GM19193 (cell line): ENCODE results near the gene ZSCAN18.

Source experiments
- POLR2A ChIP-seq: IDR thresholded peaks from 4 replicates; pipeline ENCODE4 v1.6.1; 2011; ENCODE audit not compliant: insufficient read depth, insufficient read length; ENCODE audit errors: extremely low read depth

Gene ZSCAN18, protein sequence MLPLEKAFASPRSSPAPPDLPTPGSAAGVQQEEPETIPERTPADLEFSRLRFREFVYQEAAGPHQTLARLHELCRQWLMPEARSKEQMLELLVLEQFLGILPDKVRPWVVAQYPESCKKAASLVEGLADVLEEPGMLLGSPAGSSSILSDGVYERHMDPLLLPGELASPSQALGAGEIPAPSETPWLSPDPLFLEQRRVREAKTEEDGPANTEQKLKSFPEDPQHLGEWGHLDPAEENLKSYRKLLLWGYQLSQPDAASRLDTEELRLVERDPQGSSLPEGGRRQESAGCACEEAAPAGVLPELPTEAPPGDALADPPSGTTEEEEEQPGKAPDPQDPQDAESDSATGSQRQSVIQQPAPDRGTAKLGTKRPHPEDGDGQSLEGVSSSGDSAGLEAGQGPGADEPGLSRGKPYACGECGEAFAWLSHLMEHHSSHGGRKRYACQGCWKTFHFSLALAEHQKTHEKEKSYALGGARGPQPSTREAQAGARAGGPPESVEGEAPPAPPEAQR

DNA sequence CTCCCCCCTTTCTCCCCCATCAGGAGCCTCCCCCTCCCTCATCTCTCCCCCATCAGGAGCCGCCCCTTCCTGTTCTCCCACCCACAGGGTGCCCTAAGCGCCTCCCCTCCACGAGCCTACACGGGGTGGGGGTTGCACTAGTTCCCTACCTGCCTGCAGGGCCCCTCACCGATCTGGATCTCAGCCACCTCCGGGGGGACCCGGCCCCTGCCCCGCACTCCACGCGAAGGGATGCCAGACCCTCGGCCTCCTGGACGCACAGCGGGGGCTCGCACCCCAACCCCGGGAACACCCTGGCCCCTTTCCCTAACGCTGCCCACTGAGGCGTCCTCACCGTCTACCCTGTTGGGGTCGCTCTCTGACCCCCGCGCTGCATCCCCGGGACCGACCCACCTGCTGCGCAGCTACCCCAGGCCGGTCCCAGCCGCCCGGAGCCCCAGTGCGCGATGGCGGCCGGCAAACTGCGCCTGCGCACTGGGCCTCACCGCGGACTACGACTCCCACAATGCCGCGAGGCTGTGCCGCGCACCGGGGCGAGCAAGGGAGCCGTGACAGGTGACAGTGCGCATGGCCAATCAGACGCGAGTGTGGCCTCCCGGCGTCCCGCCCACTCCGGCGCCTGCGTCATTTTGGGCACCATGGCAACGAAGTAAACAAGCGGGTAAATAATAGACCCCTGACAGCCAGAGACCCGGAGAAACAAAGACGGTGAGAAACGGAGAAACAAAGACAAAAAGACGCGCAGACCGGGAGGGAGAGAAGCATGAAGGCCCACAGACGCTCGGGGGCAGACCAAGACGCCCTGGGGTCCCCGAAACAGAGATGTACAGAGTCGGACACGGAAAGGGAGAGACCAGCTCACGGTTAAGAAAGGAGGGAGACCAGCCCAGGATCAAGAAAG, at the start of gene ZSCAN18:
Gene ZSCAN18 (minus strand): TSS at position 451 of the 901 bp plus-strand sequence. CDS start 7,964 bp downstream, outside the sequence.
- TF ChIP-seq POLR2A, result peak; percentile 17

DNA sequence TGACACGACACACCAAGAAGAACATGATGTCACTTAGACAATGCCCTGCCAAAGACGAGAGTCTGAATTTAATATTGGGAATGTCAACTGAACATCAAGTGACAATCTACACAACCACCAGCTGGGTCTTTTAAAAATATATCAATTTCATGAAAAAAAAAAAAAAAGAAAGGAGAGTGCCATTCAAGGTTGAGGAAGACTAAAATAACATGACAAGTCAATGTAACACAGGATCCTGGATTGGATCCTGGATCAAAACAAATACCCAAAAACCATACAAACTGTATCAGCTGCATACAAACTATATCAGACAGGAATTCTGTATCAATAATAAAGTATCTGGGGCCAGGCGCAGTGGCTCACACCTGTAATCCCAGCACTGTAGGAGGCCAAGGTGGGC, 47.8 kb upstream of the ZSCAN18 start:
- no peak for TF ChIP-seq POLR2A

DNA sequence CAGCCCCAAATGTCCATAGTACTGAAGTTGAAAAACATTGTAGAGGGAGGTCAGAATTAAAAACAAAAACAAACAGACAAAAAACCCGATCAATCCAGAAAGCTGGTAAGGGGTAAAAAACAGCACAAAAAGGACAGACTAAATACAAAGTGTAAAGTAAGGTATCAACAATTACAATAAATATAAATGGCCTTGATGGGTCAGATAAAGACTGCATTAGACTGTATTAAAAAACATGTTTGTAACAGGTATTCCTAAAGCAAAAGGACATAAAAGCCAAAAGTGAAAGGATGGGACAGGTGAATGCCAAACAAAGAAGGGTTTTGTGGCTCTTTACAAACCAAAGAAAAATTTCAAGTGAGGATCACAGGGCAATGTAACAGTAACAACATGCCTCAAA, 36.2 kb upstream of the ZSCAN18 start:
- TF ChIP-seq POLR2A, result no peak

DNA sequence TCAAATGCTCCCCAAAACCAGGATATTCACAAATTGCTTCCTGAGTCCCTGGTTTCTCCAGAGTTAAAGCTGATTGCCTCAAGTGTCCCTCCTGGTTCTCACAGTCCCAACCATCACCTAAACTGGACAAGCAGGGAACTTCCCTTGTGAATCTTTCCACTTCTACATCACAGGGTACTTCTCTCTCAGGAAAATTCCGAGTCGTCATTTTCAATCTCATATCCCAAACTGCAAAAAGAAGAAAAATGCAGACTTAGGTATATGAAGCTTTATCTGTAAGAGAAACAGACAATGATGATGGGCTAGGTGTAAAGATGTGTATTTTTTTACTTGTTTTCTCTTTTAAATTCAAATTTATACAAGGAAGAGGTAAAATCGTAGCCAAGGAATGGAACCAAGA, 31.3 kb upstream of the ZSCAN18 start:
- TF ChIP-seq POLR2A, result no peak

DNA sequence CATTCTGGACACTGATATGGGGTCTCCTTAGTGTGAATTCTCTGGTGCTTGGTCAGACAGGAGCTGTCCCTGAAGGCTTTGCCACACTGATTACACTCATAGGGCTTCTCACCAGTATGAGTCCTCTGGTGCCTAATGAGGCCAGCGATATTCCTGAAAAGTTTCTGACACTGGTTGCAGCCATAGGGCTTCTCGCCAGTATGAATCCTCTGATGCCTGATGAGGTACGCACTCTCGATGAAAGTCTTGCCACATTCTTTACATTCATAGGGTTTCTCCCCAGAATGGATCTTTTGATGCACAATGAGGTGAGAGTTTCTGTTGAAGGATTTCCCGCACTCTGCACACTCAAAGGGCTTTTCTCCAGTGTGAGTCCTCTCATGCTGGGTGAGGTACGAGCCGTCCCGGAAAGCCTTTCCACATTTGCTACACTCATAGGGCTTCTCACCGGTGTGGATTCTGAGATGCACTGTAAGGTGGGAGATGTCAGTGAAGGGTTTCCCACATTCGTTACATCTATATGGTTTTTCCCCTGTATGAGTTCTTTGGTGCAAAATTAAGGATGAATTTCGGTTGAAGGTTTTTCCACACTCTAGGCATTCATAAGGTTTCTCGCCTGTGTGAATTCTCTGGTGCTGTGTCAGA, 30.1 kb upstream of the ZSCAN18 start:
- TF ChIP-seq POLR2A, result no peak

DNA sequence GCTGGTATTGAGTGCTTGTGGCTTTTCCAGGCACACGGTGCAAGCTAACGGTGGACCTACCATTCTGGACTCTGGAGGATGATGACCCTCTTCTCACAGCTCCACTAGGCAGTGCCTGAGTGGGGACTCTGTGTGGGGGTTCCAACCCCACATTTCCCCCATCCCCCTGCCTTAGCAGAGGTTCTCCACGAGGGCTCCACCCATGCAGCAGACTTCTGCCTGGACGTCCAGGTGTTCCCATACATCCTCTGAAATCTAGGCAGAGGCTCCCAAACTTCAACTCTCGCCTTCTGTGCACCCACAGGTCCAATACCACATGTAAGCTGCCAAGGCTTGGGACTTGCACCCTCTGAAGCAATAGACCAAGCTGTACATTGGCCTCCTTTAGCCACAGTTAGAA, 25.3 kb upstream of the ZSCAN18 start:
- no peak for TF ChIP-seq POLR2A

DNA sequence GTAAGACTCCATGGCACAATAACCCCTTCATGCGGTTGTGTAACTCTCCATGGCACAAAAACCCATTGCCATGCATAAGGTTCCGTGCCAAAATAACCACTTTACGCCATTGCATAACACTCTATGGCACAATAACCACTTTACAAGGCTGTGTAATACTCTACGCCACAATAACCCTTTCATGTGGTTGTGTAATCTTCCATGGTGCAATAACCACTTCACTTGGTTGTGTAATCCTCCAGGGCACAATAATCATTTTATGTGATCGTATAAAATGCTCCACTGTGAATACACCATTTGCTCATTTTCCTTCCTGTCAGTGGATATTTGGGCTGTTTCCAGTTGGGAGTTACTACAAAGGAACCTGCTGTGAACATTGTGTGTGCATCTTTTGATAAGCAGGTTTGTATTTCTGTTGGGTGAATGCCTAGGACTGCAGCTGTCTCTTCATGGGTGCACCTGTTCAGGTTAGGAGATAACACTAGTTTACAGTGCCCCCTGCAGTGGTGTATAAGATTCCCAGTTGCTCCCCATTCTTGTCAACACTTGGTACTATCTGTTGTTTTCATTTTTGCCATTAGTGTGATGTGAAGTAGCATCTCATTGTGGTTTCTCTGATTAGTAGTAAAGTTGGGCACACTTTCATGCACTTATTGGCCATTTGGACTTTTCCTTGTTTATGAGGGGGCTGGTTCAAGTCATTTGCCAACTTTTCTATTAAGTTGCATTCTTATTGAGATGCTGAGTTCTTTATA, 21.1 kb upstream of the ZSCAN18 start:
- TF ChIP-seq POLR2A, result no peak

DNA sequence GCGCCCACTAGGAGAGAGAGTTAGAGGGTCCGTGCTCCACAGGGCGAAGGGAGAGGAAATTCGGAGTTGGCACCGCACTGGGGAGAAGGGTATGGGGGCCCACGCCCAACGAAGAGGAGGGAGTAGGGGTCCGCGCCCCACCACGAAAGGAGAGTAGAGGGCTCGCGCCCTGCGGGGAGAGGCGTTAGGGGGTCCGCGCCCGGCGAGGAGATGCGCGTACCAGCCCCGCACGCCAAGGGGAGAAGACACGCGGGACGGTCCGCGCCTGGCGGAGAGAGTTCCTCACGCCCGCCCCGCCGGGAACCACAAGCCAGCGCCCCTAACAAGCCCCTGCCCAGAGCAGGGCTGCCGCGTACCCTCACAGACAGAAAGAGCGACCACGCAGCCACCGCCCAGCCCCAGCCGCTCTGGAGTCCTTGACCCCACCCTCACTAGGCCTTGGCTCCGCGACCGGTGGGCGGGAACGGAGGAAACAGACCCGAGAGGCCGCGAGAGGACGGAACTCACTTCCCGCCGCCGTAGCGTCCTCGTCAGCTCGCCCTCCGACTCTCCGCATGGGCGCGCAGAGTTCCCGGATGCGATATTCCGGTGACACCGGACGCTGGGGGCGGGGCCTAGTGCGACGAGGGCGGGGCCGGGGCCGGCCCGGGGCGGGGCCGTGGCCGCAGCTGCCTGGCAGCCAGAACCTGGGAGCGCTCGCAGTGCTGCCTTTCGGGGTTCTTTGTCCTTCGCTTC, 20.0 kb upstream of the ZSCAN18 start:
- no peak for TF ChIP-seq POLR2A

DNA sequence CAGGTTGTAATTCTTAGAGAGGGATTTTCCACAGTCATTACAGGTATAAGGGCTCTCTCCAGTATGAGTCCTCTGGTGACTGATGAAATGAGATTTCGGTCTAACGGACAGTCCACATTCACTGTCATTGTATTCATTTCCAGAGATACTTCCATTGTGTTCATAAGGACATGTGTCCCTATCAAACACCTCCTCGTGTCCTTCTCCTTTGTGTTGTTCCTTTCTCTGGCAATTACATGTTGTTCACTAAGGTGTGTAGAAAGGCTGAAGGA, 10.5 kb upstream of the ZSCAN18 start:
- no peak for TF ChIP-seq POLR2A

DNA sequence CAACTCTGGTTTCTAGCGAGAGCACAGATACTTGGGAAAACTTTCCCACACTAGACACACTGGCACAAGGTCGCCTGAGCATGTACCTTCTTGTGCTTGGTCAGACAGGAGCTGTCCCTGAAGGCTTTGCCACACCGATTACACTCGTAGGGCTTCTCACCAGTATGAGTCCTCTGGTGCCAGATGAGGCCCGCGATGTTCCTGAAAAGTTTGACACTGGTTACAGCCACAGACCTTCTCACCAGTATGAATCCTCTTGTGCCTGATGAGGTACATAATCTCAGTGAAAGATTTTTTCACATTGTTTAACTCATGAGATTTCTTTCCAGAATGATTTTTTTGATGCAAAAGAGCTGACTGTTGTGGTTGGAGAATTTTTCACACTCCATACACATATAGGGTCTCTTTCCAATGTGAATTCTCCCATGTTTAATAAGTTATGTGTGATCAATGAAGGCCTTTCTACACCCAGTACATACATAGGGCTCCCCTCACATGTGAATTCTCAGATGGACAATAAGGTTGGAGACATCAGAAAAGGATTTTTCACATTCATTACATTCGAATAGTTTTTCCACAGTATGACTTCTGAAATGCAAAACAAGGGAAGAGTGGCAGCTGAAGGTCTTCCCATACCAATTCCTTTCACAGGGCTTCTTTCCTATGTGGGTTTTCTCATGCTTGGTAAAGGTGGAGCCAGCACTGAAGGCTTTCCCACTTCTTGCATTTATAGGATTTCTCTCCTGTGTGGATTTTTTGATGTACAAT, 9.9 kb upstream of the ZSCAN18 start:
- TF ChIP-seq POLR2A, result no peak

DNA sequence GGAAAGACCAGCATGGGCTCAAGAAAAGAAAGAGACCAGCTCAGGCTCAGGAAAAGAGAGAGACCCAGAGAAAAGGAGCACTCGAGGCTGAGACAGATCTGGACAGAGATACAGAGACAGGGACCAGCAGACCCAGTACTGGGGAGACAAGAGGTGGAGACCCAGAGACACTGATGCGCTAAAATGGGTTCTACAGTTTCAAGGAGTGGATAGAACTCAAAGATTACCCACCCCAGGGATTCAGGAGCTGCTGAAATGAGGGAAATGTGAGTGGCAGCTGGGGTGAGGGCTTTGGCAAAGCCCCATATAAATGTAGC, 609 bp upstream of the ZSCAN18 start:
- TF ChIP-seq POLR2A, result no peak

DNA sequence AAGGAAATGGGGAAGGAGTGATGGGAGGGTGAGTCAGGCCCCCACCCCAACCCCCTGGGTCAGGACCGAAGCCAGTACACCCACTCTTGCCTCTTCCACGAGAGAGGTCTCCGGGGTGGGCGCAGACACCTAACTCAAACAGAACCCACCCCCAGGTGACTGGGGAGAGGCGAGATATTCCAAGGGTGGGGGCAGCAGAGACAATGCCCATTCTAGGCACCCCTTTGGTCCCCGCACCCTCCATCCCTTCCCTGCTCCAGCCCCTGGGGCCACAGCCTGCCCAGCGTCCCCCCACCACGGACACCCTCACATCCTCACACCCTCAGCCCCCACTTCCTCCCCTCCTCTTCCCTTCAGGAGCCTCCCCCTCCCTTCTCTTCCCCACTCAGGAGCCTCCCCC, 682 bp downstream of the ZSCAN18 start:
- TF ChIP-seq POLR2A, result no peak

DNA sequence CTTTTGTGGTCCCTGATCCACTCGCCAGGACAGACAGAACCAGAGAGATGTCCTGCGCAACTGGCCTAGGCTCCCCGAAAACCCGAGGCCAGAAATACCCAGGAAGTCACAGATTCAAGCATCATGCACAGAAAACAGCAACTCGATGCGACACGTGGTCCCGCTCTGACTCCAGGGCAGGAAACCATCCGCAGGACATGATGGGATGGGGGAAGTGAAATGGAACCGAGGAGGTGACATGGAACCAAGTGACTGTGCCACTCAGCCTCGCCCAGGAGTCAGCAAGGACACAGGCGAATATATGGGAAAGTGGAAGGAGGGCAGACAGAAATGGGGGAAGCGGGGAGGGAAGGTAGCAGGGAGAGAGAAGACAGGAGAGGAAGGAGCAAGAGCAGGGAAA, 1.1 kb downstream of the ZSCAN18 start:
- no peak for TF ChIP-seq POLR2A

DNA sequence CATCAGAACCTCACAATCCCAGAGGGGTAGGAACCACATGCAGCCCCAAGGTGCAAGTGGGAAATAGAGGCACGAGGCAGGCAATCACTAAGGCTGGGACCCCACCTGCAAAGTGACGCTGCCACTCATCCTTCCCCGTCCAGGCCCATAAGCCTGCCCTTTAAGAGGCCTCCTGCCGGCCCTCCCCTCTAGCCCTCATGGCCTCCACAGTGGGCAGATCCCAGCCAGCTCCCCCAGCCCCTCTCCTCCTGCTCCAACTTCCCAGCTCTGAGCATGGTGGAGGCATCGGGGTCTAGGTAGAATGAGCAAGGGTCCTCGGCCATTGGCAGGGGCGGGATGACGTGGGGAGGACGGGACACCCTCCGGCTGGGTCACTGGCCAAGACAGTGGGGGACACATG, 2.7 kb downstream of the ZSCAN18 start:
- TF ChIP-seq POLR2A, result no peak

DNA sequence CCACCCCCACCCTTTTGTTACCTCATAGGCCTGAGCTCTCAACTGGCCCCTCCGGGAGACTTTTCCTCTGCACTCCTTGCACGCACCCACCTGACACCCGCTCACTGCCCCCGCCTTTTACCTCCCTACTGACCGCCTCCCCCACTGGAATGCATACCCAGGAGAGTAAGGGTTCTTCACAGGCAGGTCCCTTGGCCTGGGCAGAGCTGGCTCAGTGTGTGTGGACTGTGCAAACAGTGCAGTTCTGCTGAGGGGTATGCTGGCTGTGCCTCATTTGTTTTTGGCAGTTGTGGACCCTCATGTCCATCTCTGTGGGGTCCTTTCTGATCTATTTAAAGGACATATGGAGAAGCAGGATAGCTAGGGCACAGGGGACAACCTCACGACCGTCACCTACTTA, 5.0 kb downstream of the ZSCAN18 start:
- no peak for TF ChIP-seq POLR2A
